ENCODE measurements around the gene PPM1B. TPM values are rescaled to one million over a fixed set of nuclear protein-coding genes. Genes with fewer than 3 reads are reported as not detected.
"Not testable (repeated sequence)": the region's sequence is repeated elsewhere in the genome, so short reads cannot be mapped to it uniquely, and the experiment has no call there.

PPM1B gene
- total RNA-seq, 1 donor from 2014 or later, result 46.5 TPM

- intact Hi-C loops (cut with micrococcal nuclease), result no loop called here
Measured at GRCh38 chr2:44195714-44196113, 27.0 kb downstream of the PPM1B start.

GRCh38 chr2:44197816-44198215 lies 29.1 kb downstream of the PPM1B start:
- intact Hi-C loops (cut with micrococcal nuclease), result no loop called here

- intact Hi-C loops (cut with micrococcal nuclease), result no loop called here
Measured at GRCh38 chr2:44200011-44200410, 31.3 kb downstream of the PPM1B start.

GRCh38 chr2:44200759-44201158 lies 32.1 kb downstream of the PPM1B start:
- intact Hi-C loops (cut with micrococcal nuclease), result no loop called here

GRCh38 chr2:44201648-44202165 lies 33.0 kb downstream of the PPM1B start:
- intact Hi-C loops (cut with micrococcal nuclease), result no loop called here

GRCh38 chr2:44203542-44203941 lies 34.9 kb downstream of the PPM1B start:
- intact Hi-C loops (cut with micrococcal nuclease), result no loop called here

- intact Hi-C loops (cut with micrococcal nuclease), result no loop called here
Measured at GRCh38 chr2:44205169-44205568, 36.5 kb downstream of the PPM1B start.

GRCh38 chr2:44207102-44207501 lies 38.4 kb downstream of the PPM1B start:
- intact Hi-C loops (cut with micrococcal nuclease), result no loop called here

- intact Hi-C loops (cut with micrococcal nuclease), result not testable (repeated sequence)
Measured at GRCh38 chr2:44207648-44208047, 39.0 kb downstream of the PPM1B start.

GRCh38 chr2:44210362-44210761 lies 41.7 kb downstream of the PPM1B start:
- intact Hi-C loops (cut with micrococcal nuclease), result no loop called here

- intact Hi-C loops (cut with micrococcal nuclease), result no loop called here
Measured at GRCh38 chr2:44211183-44211582, 42.5 kb downstream of the PPM1B start.

GRCh38 chr2:44212302-44212701 lies 43.6 kb downstream of the PPM1B start:
- intact Hi-C loops (cut with micrococcal nuclease), result no loop called here

- intact Hi-C loops (cut with micrococcal nuclease), result no loop called here
Measured at GRCh38 chr2:44215827-44216226, 47.2 kb downstream of the PPM1B start.

GRCh38 chr2:44218771-44219170 lies 50.1 kb downstream of the PPM1B start:
- intact Hi-C loops (cut with micrococcal nuclease), result no loop called here

GRCh38 chr2:44226753-44227152 lies 58.1 kb downstream of the PPM1B start:
- intact Hi-C loops (cut with micrococcal nuclease), result no loop called here

GRCh38 chr2:44230378-44230777 lies 61.7 kb downstream of the PPM1B start:
- intact Hi-C loops (cut with micrococcal nuclease), result no loop called here

- intact Hi-C loops (cut with micrococcal nuclease), result no loop called here
Measured at GRCh38 chr2:44233450-44234128, 64.9 kb downstream of the PPM1B start.

- intact Hi-C loops (cut with micrococcal nuclease), result loop anchor here (1.0 to 5.0 kb wide), 4 partner anchors 69 to 715 kb away; partner anchors contain the start of genes CAMKMT, PPM1B and PREPL
Measured at GRCh38 chr2:44237221-44237620, 68.5 kb downstream of the PPM1B start.

GRCh38 chr2:44242904-44243303 lies 74.2 kb downstream of the PPM1B start:
- intact Hi-C loops (cut with micrococcal nuclease), result loop anchor here (10.0 kb wide), 1 partner anchor 52 kb away; no protein-coding TSS in a partner anchor

- intact Hi-C loops (cut with micrococcal nuclease), result loop anchor here (1.0 to 10.0 kb wide), 4 partner anchors 50 to 200 kb away; no protein-coding TSS in a partner anchor
Measured at GRCh38 chr2:44244135-44244871, 75.6 kb downstream of the PPM1B start.

- intact Hi-C loops (cut with micrococcal nuclease), result loop anchor here (2.0 to 10.0 kb wide), 3 partner anchors 50 to 158 kb away; no protein-coding TSS in a partner anchor
Measured at GRCh38 chr2:44245083-44245861, 76.6 kb downstream of the PPM1B start.
